Colonic mucosa (tissue), 4 donors: ENCODE measurements around the gene DNMT3A. TPM values are rescaled to one million over a fixed set of nuclear protein-coding genes. Genes with fewer than 3 reads are reported as not detected.

ENCODE experiments used
- DNase-seq: peaks from one replicate; pipeline ENCODE4 v3.0.0-alpha.2; 2020
- H3K27ac ChIP-seq: fragments of 200-600 bp; one replicate; pipeline ENCODE4 v1.8.0; 2021
- H3K27me3 ChIP-seq: fragments of 200-600 bp; one replicate; pipeline ENCODE4 v1.8.0; 2021
- H3K36me3 ChIP-seq: fragments of 200-600 bp; one replicate; pipeline ENCODE4 v1.8.0; 2021
- H3K4me1 ChIP-seq: fragments of 200-600 bp; one replicate; pipeline ENCODE4 v1.8.0; 2021; ENCODE audit warnings: mild to moderate bottlenecking
- H3K4me3 ChIP-seq: fragments of 200-600 bp; one replicate; pipeline ENCODE4 v1.8.0; 2021
- H3K9ac ChIP-seq, 2 donors: one replicate each; pipeline ENCODE4 v1.7.0; 2013; ENCODE audit warnings: control low read depth in 2 of 2, low read depth in 2 of 2, low read length in 2 of 2
- H3K9me3 ChIP-seq: fragments of 200-600 bp; one replicate; pipeline ENCODE4 v1.8.0; 2021
- intact Hi-C: fragments of 100-400 bp; cut with DNase I; formaldehyde crosslinking; loops from one replicate; pipeline ENCODE4 v1.14.1; 2022
- total RNA-seq, 2 donors: library from RNA; stranded (reverse); fragmentation: NEBNext Ultra II Directional in 1 of 2; extraction: Animal tissue kit (Norgen Biotek cat#: 25700) in 1 of 2; gene quantifications; one replicate each; pipeline ENCODE4 v1.2.1, GENCODE V29; 2021
- TF ChIP-seq, protein P1 (sequence below): fragments of 200-600 bp; IDR thresholded peaks from one replicate; pipeline ENCODE4 v1.8.0; 2022; ENCODE audit warnings: antibody characterized with exemption, mild to moderate bottlenecking
- donor health status: healthy.
- donor health status: DM: no; HTN: no; CAD: no.
- donor health status: DM: no; HTN: no; CAD: no.

Gene DNMT3A
- total RNA-seq, 2 donors from 2014 or later = 30.8 to 44.5 TPM

DNA sequence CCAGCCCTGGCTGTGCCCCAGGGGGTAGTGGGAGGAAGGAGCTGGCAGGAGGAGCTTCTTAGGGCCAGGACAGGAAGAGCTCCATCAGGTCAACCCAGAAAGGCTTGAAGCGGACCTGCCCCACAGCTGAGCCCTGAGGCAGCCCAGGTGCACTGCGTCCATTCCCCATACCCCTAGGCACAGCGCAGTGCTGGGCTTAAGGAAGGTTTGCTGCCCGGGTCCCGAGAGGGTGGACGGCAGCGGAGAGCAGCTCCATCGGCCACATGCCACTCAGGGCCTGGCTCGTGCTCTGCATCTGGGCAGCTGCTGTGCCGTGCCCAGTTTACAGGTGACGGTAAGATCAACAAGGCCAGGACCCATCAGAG, 26.4 kb downstream of the DNMT3A start:
- no peaks in the 10 kb centered on the region for H3K27me3 ChIP-seq
- H3K27ac ChIP-seq = peak overlapping the region; percentile 18
- no peak overlapping the region for H3K9ac ChIP-seq
- H3K4me3 ChIP-seq = no peak overlapping the region
- no peak for DNase-seq
- TF ChIP-seq, protein P1, sequence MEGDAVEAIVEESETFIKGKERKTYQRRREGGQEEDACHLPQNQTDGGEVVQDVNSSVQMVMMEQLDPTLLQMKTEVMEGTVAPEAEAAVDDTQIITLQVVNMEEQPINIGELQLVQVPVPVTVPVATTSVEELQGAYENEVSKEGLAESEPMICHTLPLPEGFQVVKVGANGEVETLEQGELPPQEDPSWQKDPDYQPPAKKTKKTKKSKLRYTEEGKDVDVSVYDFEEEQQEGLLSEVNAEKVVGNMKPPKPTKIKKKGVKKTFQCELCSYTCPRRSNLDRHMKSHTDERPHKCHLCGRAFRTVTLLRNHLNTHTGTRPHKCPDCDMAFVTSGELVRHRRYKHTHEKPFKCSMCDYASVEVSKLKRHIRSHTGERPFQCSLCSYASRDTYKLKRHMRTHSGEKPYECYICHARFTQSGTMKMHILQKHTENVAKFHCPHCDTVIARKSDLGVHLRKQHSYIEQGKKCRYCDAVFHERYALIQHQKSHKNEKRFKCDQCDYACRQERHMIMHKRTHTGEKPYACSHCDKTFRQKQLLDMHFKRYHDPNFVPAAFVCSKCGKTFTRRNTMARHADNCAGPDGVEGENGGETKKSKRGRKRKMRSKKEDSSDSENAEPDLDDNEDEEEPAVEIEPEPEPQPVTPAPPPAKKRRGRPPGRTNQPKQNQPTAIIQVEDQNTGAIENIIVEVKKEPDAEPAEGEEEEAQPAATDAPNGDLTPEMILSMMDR = no peak
- no peaks in the 10 kb centered on the region for H3K9me3 ChIP-seq
- H3K4me1 ChIP-seq = peaks cover 21% of the 10 kb centered on the region
- H3K36me3 ChIP-seq = no peaks in the 10 kb centered on the region
- intact Hi-C loops = no loop called here

DNA sequence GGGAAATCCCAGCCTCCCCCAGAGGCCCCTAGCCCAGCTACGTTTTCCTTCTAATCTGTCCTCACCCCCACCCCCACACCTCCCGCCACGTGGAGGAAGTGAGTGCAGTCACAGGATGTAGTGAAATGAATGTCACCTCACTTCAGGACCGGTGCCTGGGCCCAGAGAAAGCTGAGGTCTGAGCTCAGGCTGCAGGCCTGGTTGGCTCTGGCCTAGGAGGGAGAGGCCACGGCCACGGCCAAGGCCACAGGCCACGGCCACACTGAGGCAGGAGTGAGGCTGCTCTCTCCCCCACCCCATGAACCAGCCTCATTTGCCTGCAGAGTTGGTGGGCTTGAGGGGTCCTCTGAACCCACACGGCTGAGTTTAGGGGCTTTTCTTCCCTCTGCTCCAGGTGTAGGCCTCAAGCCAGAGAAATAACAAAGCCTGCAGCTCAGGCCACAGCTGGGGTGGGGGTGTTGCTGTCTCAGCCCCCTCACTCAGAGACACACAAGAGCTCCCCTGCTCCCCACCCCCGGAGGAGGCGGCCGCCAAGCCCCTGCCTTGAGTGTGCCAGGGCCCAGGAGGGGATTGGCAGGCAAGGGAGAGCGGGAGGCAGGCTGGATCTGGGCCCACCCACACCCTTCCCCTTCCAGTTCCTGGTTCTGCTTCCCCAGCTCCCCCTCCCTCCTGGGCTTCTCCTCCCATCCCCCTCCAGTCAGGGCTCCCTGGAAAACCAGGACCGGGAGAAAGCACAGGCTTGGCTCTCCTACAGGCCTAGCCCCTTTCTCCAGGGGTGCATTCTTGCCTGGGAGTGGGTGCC, 27.0 kb downstream of the DNMT3A start:
- no peaks in the 10 kb centered on the region for H3K27me3 ChIP-seq

DNA sequence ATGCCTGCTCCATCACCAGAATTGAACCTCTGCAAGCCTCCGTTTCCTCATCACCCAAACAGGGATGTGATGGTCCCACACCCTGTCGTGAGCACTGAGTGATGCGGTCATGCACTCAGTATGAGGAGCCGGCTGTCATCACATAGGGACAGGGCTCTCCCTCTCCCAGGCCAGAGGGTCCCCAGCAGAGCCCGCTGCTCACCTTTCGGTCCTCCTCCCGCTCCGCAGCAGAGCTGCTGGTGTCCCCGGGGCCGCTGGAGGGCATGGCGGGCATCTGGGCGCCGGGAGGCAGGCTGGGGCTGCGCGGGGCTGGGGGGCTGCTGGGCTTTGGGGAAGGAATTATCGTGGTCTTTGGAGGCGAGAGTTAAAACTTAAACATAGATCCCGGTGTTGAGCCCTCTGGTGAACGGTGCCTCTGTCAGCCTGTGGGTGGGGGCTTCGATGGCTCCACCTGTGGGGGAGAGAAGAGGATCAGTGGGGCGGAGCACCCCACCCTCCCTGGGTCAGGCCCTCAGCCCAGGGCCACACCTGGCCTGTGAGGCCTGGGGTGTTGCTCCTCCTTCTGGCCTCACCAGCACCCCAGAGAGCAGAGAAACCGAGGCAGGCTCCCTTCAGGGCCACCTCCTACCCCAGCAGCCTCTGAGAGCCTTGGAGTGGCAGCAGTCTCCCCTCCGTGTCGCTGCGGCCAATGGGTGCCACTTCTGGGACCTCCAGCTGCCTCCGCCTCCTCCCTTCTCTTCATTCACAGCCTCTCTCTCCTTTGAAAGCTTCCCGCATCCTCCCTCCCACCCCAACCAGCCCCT, 27.8 kb downstream of the DNMT3A start:
- no peak overlapping the region for H3K27ac ChIP-seq
- DNase-seq = no peak
- peaks cover 21% of the 10 kb centered on the region for H3K4me1 ChIP-seq
- intact Hi-C loops = no loop called here
- TF ChIP-seq, protein P1 = no peak
- H3K4me3 ChIP-seq = no peak overlapping the region
- H3K9ac ChIP-seq = no peak overlapping the region
- no peaks in the 10 kb centered on the region for H3K27me3 ChIP-seq
- H3K9me3 ChIP-seq = no peaks in the 10 kb centered on the region
- no peaks in the 10 kb centered on the region for H3K36me3 ChIP-seq

More for the DNA sequence above, 27.0 kb downstream of the DNMT3A start:
- Histone ChIP-seq H3K9me3 (no peaks in the 10 kb centered on the region), H3K4me1 (peaks cover 21% of the 10 kb centered on the region), H3K27ac (peak overlapping the region; percentile 18), H3K4me3 (no peak overlapping the region), H3K9ac (peak overlapping the region; percentile 26 to 60), H3K36me3 (no peaks in the 10 kb centered on the region)
- intact Hi-C loops = no loop called here
- TF ChIP-seq, protein P1 = no peak
- DNase-seq = peak; percentile 54

DNA sequence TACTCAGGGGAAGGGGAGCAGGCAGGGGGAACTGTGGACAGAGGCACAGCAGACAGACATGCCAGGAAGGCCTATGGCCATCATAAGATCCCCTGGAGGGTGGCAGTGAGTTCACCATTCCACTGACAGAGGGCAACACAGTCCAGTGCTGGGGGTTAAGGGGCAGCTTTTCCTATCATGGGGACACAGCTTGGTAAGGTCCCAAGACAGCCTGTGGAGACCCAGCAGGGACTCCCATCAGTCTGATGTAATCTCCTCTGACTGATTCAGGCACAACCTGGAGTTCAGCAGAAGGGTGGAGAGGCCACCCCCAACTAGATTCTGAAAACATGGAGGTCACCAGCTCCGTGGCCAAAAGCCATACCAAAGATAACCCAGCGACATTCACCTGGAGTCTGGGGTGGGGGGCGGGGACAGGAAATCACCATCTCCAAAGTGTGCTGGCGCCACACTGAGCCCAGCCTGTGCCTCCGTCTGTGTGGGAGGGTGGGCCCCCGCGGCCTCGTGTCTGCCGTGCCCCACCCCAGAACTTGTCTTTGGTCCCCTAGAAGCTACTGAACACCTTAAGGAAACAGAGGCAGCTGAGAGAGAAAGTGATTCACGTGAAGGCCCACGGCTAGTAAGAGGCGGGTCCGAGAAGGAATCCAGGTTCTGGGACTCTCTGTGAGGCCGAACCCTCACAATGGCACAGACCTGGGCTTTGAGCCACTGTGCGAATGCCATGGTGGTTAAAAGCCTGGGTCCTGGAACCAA, 28.6 kb downstream of the DNMT3A start:
- Histone ChIP-seq H3K4me3 (peak overlapping the region; percentile 0), H3K36me3 (no peaks in the 10 kb centered on the region), H3K4me1 (peaks cover 21% of the 10 kb centered on the region), H3K27ac (no peak overlapping the region), H3K9ac (peak overlapping the region in 1 of 2 donors; percentile 24), H3K27me3 (no peaks in the 10 kb centered on the region), H3K9me3 (no peaks in the 10 kb centered on the region)
- no peak for DNase-seq
- TF ChIP-seq, protein P1 = no peak
- intact Hi-C loops = no loop called here

DNA sequence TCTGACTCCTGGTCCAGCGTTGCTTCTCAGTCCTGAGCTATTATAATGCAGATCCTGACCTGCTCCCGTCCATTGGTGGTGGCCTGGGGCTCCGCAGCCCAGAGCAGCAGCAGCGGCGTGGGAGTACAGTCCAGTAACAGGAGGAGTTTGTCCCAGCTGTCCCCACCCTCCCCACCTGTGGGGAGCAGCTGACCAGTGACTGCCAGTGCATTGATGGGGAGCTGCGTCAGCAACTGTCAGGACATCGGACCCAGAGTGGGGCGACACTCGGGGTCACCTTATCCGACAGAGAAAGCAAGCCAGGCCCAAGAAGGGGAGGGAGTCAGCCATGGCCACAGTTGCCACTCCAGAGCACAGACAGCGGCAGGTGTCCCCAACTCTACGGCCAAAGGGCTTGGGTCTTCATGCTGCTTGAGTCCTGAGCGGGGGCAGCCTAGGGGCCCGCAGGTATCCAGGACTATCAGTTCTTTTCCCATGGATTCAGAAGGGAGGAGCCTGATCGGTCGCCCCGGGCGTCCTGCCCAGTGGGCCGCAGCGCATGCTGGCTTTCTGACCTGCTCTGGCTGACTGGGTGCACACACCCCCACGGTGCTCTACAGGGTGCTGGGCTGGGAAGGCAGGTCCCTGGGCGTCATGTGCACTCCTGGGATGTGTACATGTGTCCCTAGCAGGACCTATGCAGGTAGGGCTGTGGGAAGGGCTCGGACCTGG, 29.7 kb downstream of the DNMT3A start:
- intact Hi-C loops = no loop called here
- Histone ChIP-seq H3K9ac (no peak overlapping the region), H3K36me3 (no peaks in the 10 kb centered on the region), H3K9me3 (no peaks in the 10 kb centered on the region), H3K4me3 (no peak overlapping the region), H3K27ac (no peak overlapping the region), H3K27me3 (no peaks in the 10 kb centered on the region), H3K4me1 (peaks cover 21% of the 10 kb centered on the region)
- no peak for DNase-seq
- TF ChIP-seq, protein P1 = no peak
